GM13976 (cell line): ENCODE data around the gene CYSRT1.

Experiments
- DNase-seq: peaks from one replicate; pipeline ENCODE4 v3.0.0; 2012; ENCODE audit warnings: low spot score
- CTCF ChIP-seq: IDR thresholded peaks from 2 replicates; pipeline ENCODE4 v1.5.1; 2012; ENCODE audit warnings: borderline replicate concordance, mild to moderate bottlenecking; ENCODE audit not compliant: insufficient read depth; ENCODE audit errors: extremely low read depth, missing control alignments, control extremely low read depth
- in situ Hi-C: fragments of 300-500 bp; cut with MboI; formaldehyde crosslinking; loops from one replicate; pipeline ENCODE4 v1.12.0; 2022; ENCODE audit warnings: low sequenced_read_pairs, mixed read lengths, inconsistent platforms; ENCODE audit not compliant: unreplicated experiment

The CYSRT1 gene

GRCh38 chr9:137222190-137223077 is 2.5 kb upstream of the CYSRT1 start, which contains the start of gene RNF208:
RNF208 (minus strand) TSS chr9:137222240; CDS start chr9:137221212, 1,028 bp downstream.
- in situ Hi-C loops: no loop called here
- peak; percentile 4 for TF ChIP-seq CTCF
- DNase-seq: no peak

GRCh38 chr9:137223078-137223970 is 1.6 kb upstream of the CYSRT1 start:
- peak; percentile 99 for DNase-seq
- in situ Hi-C loops: no loop called here
- TF ChIP-seq CTCF: no peak

DNA sequence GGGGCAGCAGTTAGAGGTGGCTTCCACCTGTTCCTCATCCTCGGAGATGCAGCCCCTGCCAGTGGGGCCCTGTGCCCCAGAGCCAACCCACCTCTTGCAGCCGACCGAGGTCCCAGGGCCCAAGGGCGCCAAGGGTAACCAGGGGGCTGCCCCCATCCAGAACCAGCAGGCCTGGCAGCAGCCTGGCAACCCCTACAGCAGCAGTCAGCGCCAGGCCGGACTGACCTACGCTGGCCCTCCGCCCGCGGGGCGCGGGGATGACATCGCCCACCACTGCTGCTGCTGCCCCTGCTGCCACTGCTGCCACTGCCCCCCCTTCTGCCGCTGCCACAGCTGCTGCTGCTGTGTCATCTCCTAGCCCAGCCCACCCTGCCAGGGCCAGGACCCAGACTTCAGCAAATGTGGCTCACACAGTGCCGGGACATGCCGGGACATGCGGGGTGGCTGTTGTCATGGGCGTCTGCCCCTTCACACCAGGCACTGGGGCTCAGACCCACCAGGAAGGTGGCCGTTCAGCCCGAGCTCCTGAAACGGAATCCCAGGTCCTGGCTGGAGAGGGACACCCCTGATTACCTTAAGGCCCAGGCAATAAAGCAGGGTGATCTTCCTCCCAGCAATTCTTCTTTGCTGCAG is 841 bp downstream of the CYSRT1 start:
- TF ChIP-seq CTCF: no peak
- DNase-seq: no peak
- in situ Hi-C loops: loop anchor here (5.0 kb wide), 1 partner anchor 109 kb away; no protein-coding TSS in a partner anchor

DNA sequence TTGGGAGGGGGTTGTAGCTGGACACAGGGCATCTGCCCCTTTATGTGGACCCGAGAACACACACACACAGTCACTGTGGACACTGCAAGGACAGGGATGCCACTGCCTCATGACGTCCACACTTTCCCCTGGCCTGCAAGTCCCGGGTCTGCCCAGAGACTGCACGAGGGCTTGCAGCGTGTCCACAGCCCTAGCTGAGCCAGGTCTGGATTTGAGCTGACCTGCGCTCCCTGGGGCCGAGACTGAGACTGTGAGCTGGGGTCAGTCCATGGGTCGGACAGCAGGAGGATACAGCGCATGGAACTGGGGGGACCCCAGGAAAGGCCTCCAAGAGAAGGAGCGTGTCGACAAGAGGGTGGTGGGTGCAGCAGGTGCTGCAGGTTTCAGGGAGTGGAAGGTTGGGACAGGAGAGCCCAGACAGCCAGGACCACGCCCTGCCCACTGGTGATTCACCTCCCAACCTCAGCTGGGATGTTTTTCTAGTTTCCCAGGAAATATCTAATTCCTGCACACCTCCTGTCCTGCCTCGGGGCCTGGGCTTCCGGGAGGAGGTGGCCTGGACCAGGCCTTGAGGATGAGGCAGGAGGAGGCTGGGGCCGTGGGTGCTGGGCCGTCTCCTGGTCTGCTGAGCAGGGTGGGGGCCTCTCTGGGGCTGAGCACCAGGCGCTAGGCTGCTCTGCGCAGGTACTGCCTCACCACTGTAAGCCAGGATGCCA is 1.5 kb downstream of the CYSRT1 start:
- no peak for DNase-seq
- in situ Hi-C loops: loop anchor here (5.0 kb wide), 1 partner anchor 109 kb away; no protein-coding TSS in a partner anchor
- no peak for TF ChIP-seq CTCF

- peak; percentile 89 for DNase-seq
- in situ Hi-C loops: loop anchor here (5.0 kb wide), 1 partner anchor 110 kb away; no protein-coding TSS in a partner anchor
- TF ChIP-seq CTCF: peak; percentile 97
These were observed 2.3 kb downstream of the CYSRT1 start, which contains the start of gene RNF224 for GRCh38 chr9:137227054-137227852. RNF224 (plus strand) TSS chr9:137227502; CDS start chr9:137228336, 834 bp downstream.
